Mucosa of rectum (tissue), 2 donors: ENCODE results near the gene WRNIP1.

Experiments
- H3K27ac ChIP-seq, 2 donors: one replicate each; pipeline ENCODE4 v1.7.0; 2013; ENCODE audit warnings: inconsistent platforms in 2 of 2, low read depth in 2 of 2, low read length in 2 of 2
- H3K27me3 ChIP-seq, 2 donors: one replicate each; pipeline ENCODE4 v1.7.0; 2013; ENCODE audit warnings: low read length in 2 of 2; ENCODE audit not compliant: control insufficient read depth in 2 of 2, insufficient read depth in 2 of 2
- H3K36me3 ChIP-seq, 2 donors: one replicate each; pipeline ENCODE4 v1.7.0; 2013; ENCODE audit warnings: low read length in 2 of 2; ENCODE audit not compliant: control insufficient read depth in 2 of 2, insufficient read depth in 2 of 2
- H3K4me1 ChIP-seq, 2 donors: one replicate each; pipeline ENCODE4 v1.7.0; 2013; ENCODE audit warnings: low read length in 2 of 2, mild to moderate bottlenecking in 1 of 2; ENCODE audit not compliant: control insufficient read depth in 2 of 2, insufficient read depth in 2 of 2
- H3K4me3 ChIP-seq, 2 donors: one replicate each; pipeline ENCODE4 v1.7.0; 2013; ENCODE audit warnings: low read length in 2 of 2
- H3K9ac ChIP-seq, 2 donors: one replicate each; pipeline ENCODE4 v1.7.0; 2013; ENCODE audit warnings: low read length in 2 of 2, low read depth in 1 of 2, mild to moderate bottlenecking in 1 of 2
- H3K9me3 ChIP-seq, 2 donors: one replicate each; pipeline ENCODE4 v1.7.0; 2013; ENCODE audit warnings: low read length in 2 of 2; ENCODE audit not compliant: control insufficient read depth in 2 of 2
- donor health status: healthy.
- donor health status: Normal muscosa, but diverticular disease.

WRNIP1 gene

DNA sequence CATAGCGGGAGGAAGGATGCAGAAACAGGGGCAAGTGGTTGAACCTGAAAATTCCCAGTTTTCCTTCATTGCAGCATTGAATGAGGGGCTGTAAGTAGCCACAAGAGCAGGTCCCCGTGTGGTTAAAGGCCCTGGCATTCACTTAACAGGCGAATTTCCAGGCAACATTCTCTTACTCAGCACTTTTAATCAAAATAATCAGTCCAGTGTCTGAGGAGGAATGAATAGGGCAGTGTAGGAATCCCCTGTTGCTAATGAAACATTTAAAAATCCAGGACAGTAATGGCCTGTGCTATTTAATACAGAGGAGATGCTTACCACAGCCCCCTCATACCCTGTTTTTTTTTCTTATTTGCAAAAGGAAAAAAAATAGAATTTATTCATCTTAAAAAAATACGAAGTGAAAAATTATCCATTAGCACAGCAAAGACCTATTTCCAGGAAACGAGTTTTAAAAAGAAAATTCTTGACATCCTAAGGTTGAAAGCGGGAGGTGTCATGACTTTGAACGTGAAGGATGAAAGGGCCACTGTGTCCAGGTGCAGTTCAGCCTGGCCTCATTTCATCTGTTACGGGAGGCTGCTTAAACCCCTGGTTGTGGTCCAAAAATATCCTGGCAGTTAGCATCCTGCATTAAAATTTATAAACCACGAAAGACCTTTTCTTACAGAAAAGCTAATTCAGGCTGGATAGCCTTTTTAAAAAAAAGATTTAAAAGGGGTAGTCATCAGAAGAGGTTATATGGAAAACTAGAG is 34.7 kb upstream of the WRNIP1 start:
- no peak overlapping the region for H3K9ac ChIP-seq
- H3K27me3 ChIP-seq = no peaks in the 10 kb centered on the region
- H3K4me3 ChIP-seq = no peak overlapping the region
- no peak overlapping the region for H3K27ac ChIP-seq
- H3K36me3 ChIP-seq = no peaks in the 10 kb centered on the region
- no peaks in the 10 kb centered on the region for H3K4me1 ChIP-seq
- no peaks in the 10 kb centered on the region for H3K9me3 ChIP-seq

DNA sequence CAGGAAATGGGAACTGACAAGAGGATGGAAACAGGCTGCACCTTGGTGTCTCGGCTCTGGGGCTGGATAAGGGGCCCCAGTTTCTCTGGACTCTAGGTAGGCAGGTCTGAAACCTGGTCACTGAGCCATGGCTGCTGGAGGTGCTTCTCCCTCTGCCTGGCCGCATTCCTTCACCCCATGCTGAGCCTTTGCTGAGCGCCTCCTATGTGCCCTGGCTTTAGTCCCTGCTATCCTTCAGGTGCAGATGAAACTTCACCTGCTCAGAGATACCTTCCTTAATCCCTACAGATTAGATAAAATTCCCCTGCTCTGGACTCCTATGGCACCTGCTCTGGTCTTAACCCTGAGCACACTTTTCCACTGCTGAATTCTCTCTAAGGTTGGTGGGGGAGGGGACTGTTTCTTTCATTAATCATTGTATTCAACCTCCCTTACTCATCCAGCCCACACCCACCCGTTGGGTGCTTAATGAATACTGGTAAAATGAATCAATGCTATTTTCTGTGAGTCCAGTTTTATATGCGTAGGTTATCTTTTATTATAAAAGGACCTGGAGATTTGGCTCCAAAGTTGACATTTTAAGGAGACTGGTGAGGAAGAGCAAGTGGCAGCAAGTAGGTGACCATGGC is 33.8 kb upstream of the WRNIP1 start:
- no peak overlapping the region for H3K9ac ChIP-seq
- no peak overlapping the region for H3K27ac ChIP-seq
- no peaks in the 10 kb centered on the region for H3K4me1 ChIP-seq

DNA sequence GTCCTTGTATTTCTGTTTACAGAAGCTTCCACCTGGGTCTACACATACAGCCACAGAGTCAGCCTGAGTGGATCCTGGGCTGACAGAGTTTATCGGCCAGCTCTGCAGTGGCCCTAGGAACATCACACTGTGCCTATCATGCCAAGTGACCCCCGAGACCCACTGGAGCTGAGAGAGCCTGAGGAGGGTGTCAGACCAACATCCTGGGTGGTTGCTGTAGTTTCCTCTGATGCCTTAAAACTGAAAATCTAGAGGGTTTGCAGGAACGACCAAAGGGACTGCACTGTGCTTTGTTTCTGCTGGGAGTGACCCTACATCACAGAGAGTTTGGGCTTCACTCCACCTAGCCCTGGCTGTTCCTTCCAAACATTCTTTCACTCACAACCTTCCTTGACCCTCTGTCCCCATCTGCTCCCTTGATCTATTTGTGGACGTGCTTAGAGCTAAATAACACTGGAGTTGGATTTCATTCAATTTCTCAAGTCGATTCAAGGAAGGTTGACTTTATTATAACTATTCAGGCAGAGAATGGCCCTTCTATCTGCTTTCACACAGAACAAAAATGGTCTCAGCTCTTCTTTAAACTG is 32.6 kb upstream of the WRNIP1 start:
- Histone ChIP-seq H3K4me3 (no peak overlapping the region), H3K9me3 (no peaks in the 10 kb centered on the region), H3K9ac (no peak overlapping the region), H3K27me3 (no peaks in the 10 kb centered on the region), H3K36me3 (no peaks in the 10 kb centered on the region), H3K4me1 (no peaks in the 10 kb centered on the region), H3K27ac (no peak overlapping the region)

More for the DNA sequence above, 33.8 kb upstream of the WRNIP1 start:
- no peaks in the 10 kb centered on the region for H3K36me3 ChIP-seq
- H3K4me3 ChIP-seq = no peak overlapping the region
- no peaks in the 10 kb centered on the region for H3K9me3 ChIP-seq
- H3K27me3 ChIP-seq = no peaks in the 10 kb centered on the region

DNA sequence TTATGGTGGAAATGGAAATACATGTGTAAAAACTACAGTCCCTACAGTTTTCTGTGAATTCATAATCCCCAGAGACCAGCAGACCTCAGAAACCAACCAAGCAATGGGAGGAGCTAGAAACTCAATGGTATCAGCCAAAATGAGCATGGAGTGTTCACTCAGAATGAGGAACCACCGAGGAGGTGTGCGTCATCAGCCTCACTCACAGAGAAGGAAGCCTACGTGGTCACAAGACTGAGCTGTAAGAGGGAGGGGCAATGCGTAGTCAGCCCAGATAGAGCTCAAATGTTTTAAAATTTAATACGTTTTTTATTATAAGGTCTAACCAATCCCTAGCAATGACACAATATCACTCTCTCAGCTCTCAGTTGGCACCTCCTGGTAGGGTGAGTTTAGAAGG is 31.9 kb upstream of the WRNIP1 start:
- Histone ChIP-seq H3K4me3 (no peak overlapping the region), H3K4me1 (no peaks in the 10 kb centered on the region), H3K27ac (no peak overlapping the region), H3K9ac (no peak overlapping the region), H3K27me3 (no peaks in the 10 kb centered on the region), H3K9me3 (no peaks in the 10 kb centered on the region), H3K36me3 (no peaks in the 10 kb centered on the region)

DNA sequence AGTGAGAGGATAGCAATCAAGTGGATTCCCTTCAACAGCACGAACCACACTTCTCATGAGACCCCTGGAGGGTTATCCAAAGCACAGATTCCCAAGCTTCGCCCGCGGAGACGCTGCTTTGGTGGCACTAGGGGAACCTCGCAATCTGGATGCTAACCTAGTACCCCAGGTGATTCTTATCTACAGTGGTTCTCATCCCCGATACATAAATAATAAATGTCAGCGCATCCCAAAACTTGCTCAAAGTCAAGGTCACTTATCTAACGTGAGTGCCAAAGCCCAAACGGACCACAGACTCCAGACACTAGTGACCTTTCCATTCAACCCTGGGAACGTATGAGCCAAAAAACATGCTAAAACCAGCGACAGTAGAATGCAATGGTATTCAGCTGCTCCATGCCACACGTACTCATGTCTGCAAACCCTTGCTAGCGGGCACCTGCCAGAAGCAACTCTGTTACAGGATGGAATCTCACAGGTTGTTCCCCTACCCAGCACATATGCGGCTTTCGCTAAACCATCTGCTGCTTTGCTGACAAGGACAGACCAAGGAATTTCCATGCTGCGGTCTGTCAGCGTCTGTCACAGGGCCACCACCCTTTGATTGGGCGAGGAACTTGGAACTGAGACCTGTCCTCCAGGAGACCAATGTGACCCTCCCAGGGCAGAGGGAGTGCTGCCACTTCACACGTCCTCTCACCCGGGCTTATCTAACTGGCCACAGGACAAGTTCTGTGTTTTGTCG is 31.3 kb upstream of the WRNIP1 start:
- H3K27ac ChIP-seq = no peak overlapping the region
- H3K27me3 ChIP-seq = no peaks in the 10 kb centered on the region
- H3K4me3 ChIP-seq = no peak overlapping the region
- H3K4me1 ChIP-seq = no peaks in the 10 kb centered on the region
- no peaks in the 10 kb centered on the region for H3K36me3 ChIP-seq
- H3K9me3 ChIP-seq = no peaks in the 10 kb centered on the region
- no peak overlapping the region for H3K9ac ChIP-seq

DNA sequence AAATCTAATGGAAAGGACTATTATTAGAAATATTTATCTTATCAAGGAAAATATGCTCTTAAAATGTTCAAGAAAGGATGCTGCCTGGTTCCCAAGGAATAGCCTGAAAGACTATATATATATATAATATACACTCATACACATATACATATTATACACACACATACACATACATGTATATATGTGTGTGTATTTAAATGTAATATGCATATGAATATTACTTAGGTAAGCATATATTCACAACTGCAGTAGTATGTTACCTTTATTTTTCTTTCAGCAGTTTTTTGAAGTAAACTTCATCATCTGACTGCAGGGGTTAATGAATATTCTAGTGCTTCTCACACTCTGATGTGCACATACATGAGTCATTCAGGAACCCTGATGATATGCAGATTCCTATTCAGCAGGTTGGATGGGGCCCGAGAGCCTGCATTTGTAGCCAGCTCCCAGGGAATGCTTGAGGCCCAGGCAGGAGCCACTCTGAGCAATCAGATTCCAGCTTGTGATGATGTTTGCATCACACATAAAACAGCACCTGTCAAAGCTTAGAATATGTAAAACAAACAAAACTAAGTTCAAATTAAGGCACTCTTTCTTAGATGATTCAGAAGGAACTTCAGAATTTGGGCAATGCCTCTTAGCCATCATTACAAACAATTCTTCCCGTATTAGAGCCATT is 30.6 kb upstream of the WRNIP1 start:
- no peak overlapping the region for H3K4me3 ChIP-seq
- H3K9ac ChIP-seq = no peak overlapping the region
- no peak overlapping the region for H3K27ac ChIP-seq
- H3K9me3 ChIP-seq = no peaks in the 10 kb centered on the region
- no peaks in the 10 kb centered on the region for H3K27me3 ChIP-seq
- H3K36me3 ChIP-seq = no peaks in the 10 kb centered on the region
- H3K4me1 ChIP-seq = no peaks in the 10 kb centered on the region

DNA sequence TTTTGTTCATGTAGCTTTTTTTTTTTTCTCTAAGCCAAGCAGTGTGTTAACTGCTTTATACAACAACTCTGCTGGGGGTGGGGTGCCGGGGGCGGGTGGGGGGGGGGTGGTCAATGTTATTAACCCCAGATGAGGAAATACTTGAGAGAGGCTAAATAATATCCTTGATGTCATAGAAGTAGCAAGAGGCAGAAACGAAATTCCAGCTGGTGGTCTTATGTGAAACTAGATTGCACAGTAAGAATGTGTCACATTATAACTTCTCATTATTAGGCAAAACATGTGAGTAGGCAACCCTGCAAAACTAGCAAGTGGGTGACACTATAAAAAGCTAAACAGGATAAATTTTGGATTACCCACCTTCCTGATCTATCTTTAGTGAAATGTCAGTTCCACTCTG is 27.3 kb upstream of the WRNIP1 start:
- no peaks in the 10 kb centered on the region for H3K4me1 ChIP-seq
- H3K4me3 ChIP-seq = no peak overlapping the region
- no peak overlapping the region for H3K27ac ChIP-seq
- no peaks in the 10 kb centered on the region for H3K9me3 ChIP-seq
- no peak overlapping the region for H3K9ac ChIP-seq
- H3K27me3 ChIP-seq = no peaks in the 10 kb centered on the region
- H3K36me3 ChIP-seq = no peaks in the 10 kb centered on the region

DNA sequence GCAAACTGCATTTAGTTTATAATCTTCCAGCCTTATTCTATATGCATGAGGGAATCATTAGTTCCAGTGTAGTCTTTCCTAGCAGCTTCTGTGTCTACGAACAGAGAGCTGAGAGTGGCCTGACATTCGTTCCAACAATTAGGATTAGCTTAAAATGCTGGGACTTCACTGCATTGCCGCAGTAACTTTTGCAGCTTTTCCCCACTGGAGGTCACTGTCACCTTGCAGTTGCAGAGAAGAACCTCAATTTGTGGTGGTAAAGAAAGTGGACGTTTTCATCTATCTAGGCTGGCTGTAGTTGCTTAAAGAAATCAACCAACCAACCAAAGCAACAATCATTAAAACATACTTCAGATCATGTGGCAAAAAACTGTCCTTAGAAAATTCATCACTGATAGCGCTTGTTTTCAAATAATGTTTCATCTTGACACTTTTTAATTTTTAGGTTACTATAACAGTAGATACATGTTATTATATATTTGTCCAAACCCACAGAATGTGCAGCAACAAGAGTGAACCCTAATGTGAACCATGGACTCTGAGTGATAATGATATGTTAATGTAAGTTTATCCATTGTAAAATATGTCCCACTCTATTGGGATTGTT is 26.7 kb upstream of the WRNIP1 start:
- Histone ChIP-seq H3K36me3 (no peaks in the 10 kb centered on the region), H3K9ac (no peak overlapping the region), H3K9me3 (no peaks in the 10 kb centered on the region), H3K27ac (no peak overlapping the region), H3K4me1 (no peaks in the 10 kb centered on the region), H3K4me3 (no peak overlapping the region), H3K27me3 (no peaks in the 10 kb centered on the region)

DNA sequence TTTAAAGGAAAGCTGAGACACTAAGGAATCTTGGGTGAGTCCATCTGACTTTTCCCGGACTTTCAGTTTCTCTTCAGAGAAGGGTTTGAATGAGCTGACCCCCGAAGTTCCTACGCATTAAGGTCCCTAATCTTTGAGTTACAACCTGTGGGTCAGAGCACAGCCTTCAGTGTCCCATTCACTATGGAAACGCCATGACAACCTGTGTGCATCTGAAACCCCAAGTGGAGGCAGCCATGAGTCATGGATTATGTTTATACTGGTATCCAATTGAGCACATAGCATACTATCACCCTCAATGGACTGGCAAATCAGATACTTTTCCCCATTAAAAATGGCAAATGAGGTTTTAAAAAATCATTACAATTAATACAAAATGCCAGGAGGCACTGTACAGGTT is 25.9 kb upstream of the WRNIP1 start:
- H3K27ac ChIP-seq = no peak overlapping the region
- no peak overlapping the region for H3K4me3 ChIP-seq
- H3K9me3 ChIP-seq = no peaks in the 10 kb centered on the region
- H3K9ac ChIP-seq = no peak overlapping the region
- H3K36me3 ChIP-seq = no peaks in the 10 kb centered on the region
- H3K4me1 ChIP-seq = peaks cover 0 to 1% of the 10 kb centered on the region in 2 donors
- no peaks in the 10 kb centered on the region for H3K27me3 ChIP-seq
